Measurements from ENCODE around the gene FAM13C.

Gene FAM13C

DNA sequence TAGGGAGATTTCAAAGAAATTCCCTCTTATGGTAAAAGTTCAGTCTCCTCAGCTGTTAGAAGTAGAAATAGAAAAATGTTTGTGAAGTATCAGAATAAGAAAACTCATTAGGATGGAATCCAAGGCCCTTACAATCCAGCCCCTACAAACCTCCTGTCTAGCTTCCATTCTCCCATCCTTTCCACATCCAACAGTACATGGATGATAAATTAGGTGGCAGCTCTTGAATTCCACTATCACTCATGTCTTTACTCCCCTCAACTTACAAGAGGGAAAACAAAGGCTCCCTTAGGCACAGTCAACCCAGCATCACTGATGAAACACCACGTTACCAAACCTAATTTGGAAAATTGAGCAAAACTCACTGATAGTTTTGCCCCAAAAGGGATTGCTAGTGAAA, 23.0 kb downstream of the FAM13C start (continued):
- TF ChIP-seq TSHZ2 (CRISPR knock-in tag; IDR thresholded peaks at IDR 0.05) = no peak
- TF ChIP-seq ZC3H10 (CRISPR knock-in tag; IDR thresholded peaks at IDR 0.05) = no peak
- TF ChIP-seq CSRNP3 (CRISPR knock-in tag; IDR thresholded peaks at IDR 0.05) = no peak
- TF ChIP-seq ISL1 (CRISPR knock-in tag; IDR thresholded peaks at IDR 0.05) = no peak
- no peak for TF ChIP-seq PPARA (CRISPR knock-in tag; IDR thresholded peaks at IDR 0.05; ENCODE audit: borderline replicate concordance)
- TF ChIP-seq CREB5 (CRISPR knock-in tag; IDR thresholded peaks at IDR 0.05; ENCODE audit: low read depth) = no peak
- no peak for TF ChIP-seq SNAI2 (CRISPR knock-in tag; IDR thresholded peaks at IDR 0.05)
- TF ChIP-seq TOX (CRISPR knock-in tag; IDR thresholded peaks at IDR 0.05; ENCODE audit: borderline replicate concordance) = no peak
- TF ChIP-seq RARB (CRISPR knock-in tag; IDR thresholded peaks at IDR 0.05) = no peak

GRCh38 chr10:59337201-59337652, 25.1 kb downstream of the FAM13C start:
- TF ChIP-seq, protein P1, sequence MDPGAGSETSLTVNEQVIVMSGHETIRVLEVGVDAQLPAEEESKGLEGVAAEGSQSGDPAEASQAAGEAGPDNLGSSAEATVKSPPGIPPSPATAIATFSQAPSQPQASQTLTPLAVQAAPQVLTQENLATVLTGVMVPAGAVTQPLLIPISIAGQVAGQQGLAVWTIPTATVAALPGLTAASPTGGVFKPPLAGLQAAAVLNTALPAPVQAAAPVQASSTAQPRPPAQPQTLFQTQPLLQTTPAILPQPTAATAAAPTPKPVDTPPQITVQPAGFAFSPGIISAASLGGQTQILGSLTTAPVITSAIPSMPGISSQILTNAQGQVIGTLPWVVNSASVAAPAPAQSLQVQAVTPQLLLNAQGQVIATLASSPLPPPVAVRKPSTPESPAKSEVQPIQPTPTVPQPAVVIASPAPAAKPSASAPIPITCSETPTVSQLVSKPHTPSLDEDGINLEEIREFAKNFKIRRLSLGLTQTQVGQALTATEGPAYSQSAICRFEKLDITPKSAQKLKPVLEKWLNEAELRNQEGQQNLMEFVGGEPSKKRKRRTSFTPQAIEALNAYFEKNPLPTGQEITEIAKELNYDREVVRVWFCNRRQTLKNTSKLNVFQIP (CRISPR knock-in tag; IDR thresholded peaks at IDR 0.05; ENCODE audit: borderline replicate concordance, low read depth) = no peak
- TF ChIP-seq ZNF565 (CRISPR knock-in tag; conservative IDR thresholded peaks at IDR 0.05; ENCODE audit: low read depth) = no peak
- TF ChIP-seq GLIS3 (CRISPR knock-in tag; IDR thresholded peaks at IDR 0.05) = no peak
- no peak for TF ChIP-seq ZNF70 (CRISPR knock-in tag; IDR thresholded peaks at IDR 0.05)
- TF ChIP-seq TSHZ2 (CRISPR knock-in tag; IDR thresholded peaks at IDR 0.05) = no peak
- no peak for TF ChIP-seq ZNF8 (CRISPR knock-in tag; IDR thresholded peaks at IDR 0.05)
- TF ChIP-seq OSR1 (CRISPR knock-in tag; IDR thresholded peaks at IDR 0.05) = no peak
- no peak for TF ChIP-seq ZFP3 (CRISPR knock-in tag; IDR thresholded peaks at IDR 0.05)
- no peak for TF ChIP-seq ARNTL (CRISPR knock-in tag; IDR thresholded peaks at IDR 0.05; ENCODE audit: borderline replicate concordance, low read depth)
- no peak for TF ChIP-seq CSRNP3 (CRISPR knock-in tag; IDR thresholded peaks at IDR 0.05)
- no peak for TF ChIP-seq SNAI2 (CRISPR knock-in tag; IDR thresholded peaks at IDR 0.05)
- TF ChIP-seq ZFP30 (CRISPR knock-in tag; IDR thresholded peaks at IDR 0.05) = no peak
- TF ChIP-seq RARB (CRISPR knock-in tag; IDR thresholded peaks at IDR 0.05) = no peak
- TF ChIP-seq PPARA (CRISPR knock-in tag; IDR thresholded peaks at IDR 0.05; ENCODE audit: borderline replicate concordance) = no peak
- TF ChIP-seq BACH2 (CRISPR knock-in tag; IDR thresholded peaks at IDR 0.05; ENCODE audit: borderline replicate concordance) = no peak
- TF ChIP-seq TOX (CRISPR knock-in tag; IDR thresholded peaks at IDR 0.05; ENCODE audit: borderline replicate concordance) = no peak
- TF ChIP-seq ZC3H10 (CRISPR knock-in tag; IDR thresholded peaks at IDR 0.05) = no peak
- ATAC-seq = peak; percentile 86
